OCI-LY3 (cell line): ENCODE measurements around the gene NFYC.

Experiments
- EZH2phosphoT487 ChIP-seq: fragments of 200-600 bp; shearing (Covaris generic); IDR thresholded peaks from 2 replicates; pipeline ENCODE4 v1.6.1; 2018; ENCODE audit warnings: antibody characterized with exemption, mixed run types, low read depth
- TF ChIP-seq, protein P1 (sequence below): fragments of 200-600, 300-600 bp; sonication (generic); IDR thresholded peaks from 2 replicates; pipeline ENCODE4 v1.5.1; 2014; ENCODE audit warnings: antibody characterized with exemption, low read length, low read depth

GRCh38 chr1:40694353-40694874, 2.9 kb downstream of the NFYC start:
- TF ChIP-seq, protein P1, sequence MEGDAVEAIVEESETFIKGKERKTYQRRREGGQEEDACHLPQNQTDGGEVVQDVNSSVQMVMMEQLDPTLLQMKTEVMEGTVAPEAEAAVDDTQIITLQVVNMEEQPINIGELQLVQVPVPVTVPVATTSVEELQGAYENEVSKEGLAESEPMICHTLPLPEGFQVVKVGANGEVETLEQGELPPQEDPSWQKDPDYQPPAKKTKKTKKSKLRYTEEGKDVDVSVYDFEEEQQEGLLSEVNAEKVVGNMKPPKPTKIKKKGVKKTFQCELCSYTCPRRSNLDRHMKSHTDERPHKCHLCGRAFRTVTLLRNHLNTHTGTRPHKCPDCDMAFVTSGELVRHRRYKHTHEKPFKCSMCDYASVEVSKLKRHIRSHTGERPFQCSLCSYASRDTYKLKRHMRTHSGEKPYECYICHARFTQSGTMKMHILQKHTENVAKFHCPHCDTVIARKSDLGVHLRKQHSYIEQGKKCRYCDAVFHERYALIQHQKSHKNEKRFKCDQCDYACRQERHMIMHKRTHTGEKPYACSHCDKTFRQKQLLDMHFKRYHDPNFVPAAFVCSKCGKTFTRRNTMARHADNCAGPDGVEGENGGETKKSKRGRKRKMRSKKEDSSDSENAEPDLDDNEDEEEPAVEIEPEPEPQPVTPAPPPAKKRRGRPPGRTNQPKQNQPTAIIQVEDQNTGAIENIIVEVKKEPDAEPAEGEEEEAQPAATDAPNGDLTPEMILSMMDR: no peak
- no peak for TF ChIP-seq EZH2phosphoT487
